GM12878 (cell line): ENCODE results near the gene DRP2. TPM values are rescaled to one million over a fixed set of nuclear protein-coding genes. Genes with fewer than 3 reads are reported as not detected.

Experiments
- ATAC-seq: fragments of 200-7000 bp; cut with Tn5 transposase; 3 replicates; pipeline ENCODE4 v1.9.1; 2020; ENCODE audit warnings: mild to moderate bottlenecking, moderate library complexity
- BruUV-seq: library from RNA; stranded (reverse); fragments of 400-500 nt; replicated peaks from 2 replicates; lab custom pipeline; 2021; lab: Mats Ljungman, UMichigan
- CTCF ChIA-PET: fragments of 300-600 bp; sonication (Branson Sonifier 250); formaldehyde crosslinking; extraction: SDS; loops from one replicate; lab custom pipeline; 2021; ENCODE audit warnings: inconsistent platforms; lab: Yijun Ruan, JAX
- POLR2A ChIA-PET: fragments of 350-600 bp; formaldehyde crosslinking; extraction: SDS; loops from one replicate; lab custom pipeline; 2021; ENCODE audit warnings: inconsistent platforms; lab: Charles Lee
- RAD21 ChIA-PET: fragments of 300-600 bp; sonication (Branson Sonifier 250); formaldehyde crosslinking; loops from one replicate; lab custom pipeline; 2023; ENCODE audit warnings: antibody characterized with exemption; ENCODE audit not compliant: unreplicated experiment; lab: Charles Lee
- SMC1A ChIA-PET: fragments of 300-600 bp; sonication (Branson Sonifier 250); formaldehyde crosslinking; loops from one replicate; lab custom pipeline; 2023; ENCODE audit not compliant: unreplicated experiment, uncharacterized antibody; lab: Charles Lee
- DNase-seq: peaks from one replicate; pipeline ENCODE4 v3.0.0-alpha.2; 2011; ENCODE audit warnings: low read depth, low spot score
- FAIRE-seq: peaks from 3 replicates; lab custom pipeline; 2011; peaks lifted over from hg19 to GRCh38; lab: Jason Lieb, UNC
- H2AFZ ChIP-seq: 2 replicates; pipeline ENCODE4 v1.6.0; 2011; ENCODE audit warnings: low read depth, low read length, control low read depth; ENCODE audit not compliant: control insufficient read depth
- H3K27ac ChIP-seq: 2 replicates; pipeline ENCODE4 v1.5.1; 2011; ENCODE audit warnings: control low read depth; ENCODE audit not compliant: control insufficient read depth, insufficient read depth
- H3K27me3 ChIP-seq, 2 experiments: replicated peaks in 1 of 2; 2 replicates each; pipeline versions ENCODE4 v1.6.0 to v1.6.1; 2011; ENCODE audit warnings: low read length in 1 of 2; ENCODE audit not compliant: control insufficient read depth in 2 of 2, insufficient read depth in 2 of 2
- H3K36me3 ChIP-seq, 2 experiments: 2 replicates each; pipeline ENCODE4 v1.5.1; 2011; ENCODE audit warnings: low read length in 1 of 2; ENCODE audit not compliant: control insufficient read depth in 2 of 2, insufficient read depth in 2 of 2
- H3K4me1 ChIP-seq: 2 replicates; pipeline ENCODE4 v1.6.1; 2011; ENCODE audit warnings: mild to moderate bottlenecking, low read length, moderate library complexity, mixed read lengths; ENCODE audit not compliant: control insufficient read depth, insufficient read depth
- H3K4me2 ChIP-seq: 2 replicates; pipeline ENCODE4 v1.6.0; 2011; ENCODE audit warnings: control low read depth; ENCODE audit not compliant: control insufficient read depth, insufficient read depth
- H3K4me3 ChIP-seq: fragments of 200-600 bp; sonication (generic); 2 replicates; pipeline ENCODE4 v1.5.1; 2016
- H3K79me2 ChIP-seq: 2 replicates; pipeline ENCODE4 v1.6.0; 2011; ENCODE audit warnings: low read length; ENCODE audit not compliant: control insufficient read depth, insufficient read depth
- H3K9ac ChIP-seq: 2 replicates; pipeline ENCODE4 v1.8.0; 2011; ENCODE audit warnings: low read length, control low read depth, mixed read lengths; ENCODE audit not compliant: control insufficient read depth, insufficient read depth
- H3K9me3 ChIP-seq: replicated peaks from 3 replicates; pipeline ENCODE4 v1.5.1; 2011; ENCODE audit warnings: mild to moderate bottlenecking, low read length; ENCODE audit not compliant: control insufficient read depth, insufficient read depth
- H4K20me1 ChIP-seq: 2 replicates; pipeline ENCODE4 v1.6.0; 2011; ENCODE audit not compliant: control insufficient read depth, insufficient read depth
- BACH1 ChIP-seq: fragments of 450-650 bp; IDR thresholded peaks from 2 replicates; pipeline ENCODE4 v1.6.1; 2017; ENCODE audit warnings: mild to moderate bottlenecking, borderline replicate concordance
- BCL11A ChIP-seq: IDR thresholded peaks from 2 replicates; pipeline ENCODE4 v1.6.1; 2011; ENCODE audit warnings: low read depth, low read length
- BRCA1 ChIP-seq: IDR thresholded peaks from 2 replicates; pipeline ENCODE4 v1.6.1; 2011; ENCODE audit warnings: low read depth, low read length, improper control_type of control experiment
- CREB1 ChIP-seq: IDR thresholded peaks from 2 replicates; pipeline ENCODE4 v1.6.1; 2012; ENCODE audit warnings: low read depth, mild to moderate bottlenecking, inconsistent platforms
- ESRRA ChIP-seq: IDR thresholded peaks from 2 replicates; pipeline ENCODE4 v1.6.1; 2012; ENCODE audit warnings: mild to moderate bottlenecking, low read length, improper control_type of control experiment
- POLR2A ChIP-seq: IDR thresholded peaks from 2 replicates; pipeline ENCODE4 v1.6.1; 2011; ENCODE audit warnings: low read depth, mild to moderate bottlenecking, low read length
- RELA ChIP-seq: fragments of 450-650 bp; IDR thresholded peaks from 2 replicates; pipeline ENCODE4 v1.8.0; 2014; ENCODE audit warnings: borderline replicate concordance; ENCODE audit not compliant: partially characterized antibody
- SREBF2 ChIP-seq: IDR thresholded peaks from 2 replicates; pipeline ENCODE4 v1.6.1; 2012; ENCODE audit warnings: mild to moderate bottlenecking, low read length
- SRF ChIP-seq, 2 experiments: IDR thresholded peaks; 2 replicates each; pipeline ENCODE4 v1.6.1; 2011; ENCODE audit warnings: low read depth in 2 of 2, low read length in 2 of 2, mild to moderate bottlenecking in 1 of 2, moderate library complexity in 1 of 2
- STAT1 ChIP-seq: fragments of 450-650 bp; conservative IDR thresholded peaks from 2 replicates; pipeline ENCODE4 v1.6.1; 2014; ENCODE audit warnings: antibody characterized with exemption, mild to moderate bottlenecking
- SUPT20H ChIP-seq: IDR thresholded peaks from 2 replicates; pipeline ENCODE4 v1.6.1; 2011; ENCODE audit warnings: low read depth, mild to moderate bottlenecking, low read length, moderate library complexity, borderline replicate concordance; ENCODE audit not compliant: control insufficient read depth
- ZNF384 ChIP-seq: IDR thresholded peaks from 2 replicates; pipeline ENCODE4 v1.6.1; 2012; ENCODE audit warnings: low read depth, mild to moderate bottlenecking, low read length, improper control_type of control experiment, borderline replicate concordance
- WGBS: methylation state at CpG from one replicate; pipeline ENCODE4 v1.1.6; 2016; ENCODE audit warnings: low lambda C conversion rate; ENCODE audit not compliant: insufficient replicate concordance, insufficient coverage; ENCODE audit errors: missing lambda C conversion rate; 5-methylcytosine and 5-hydroxymethylcytosine counted together
- in situ Hi-C: fragments of 300-500 bp; cut with MboI; formaldehyde crosslinking; loops from 9 replicates; pipeline ENCODE4 v1.14.3; 2018; ENCODE audit warnings: mixed read lengths
- intact Hi-C: fragments of 100-400 bp; cut with micrococcal nuclease; formaldehyde crosslinking; loops from one replicate; pipeline ENCODE4 v1.14.2; 2022; ENCODE audit not compliant: unreplicated experiment
- polyA plus RNA-seq, 11 experiments: library from polyadenylated mRNA; depleted of rRNA in 4 of 11; unstranded in 6 of 11; stranded (reverse) in 5 of 11; fragments of >200 nt; fragmentation: Nextera tagmentation in 4 of 11; fragmentation: Illumina TruSeq in 1 of 11; extraction: Ambion mirVana in 4 of 11; extraction: Trizol in 1 of 11; gene quantifications; 1 replicate in 1 of 11; 2 replicates in 10 of 11; pipeline versions ENCODE4 v1.2.1 to v1.2.3, GENCODE V29; 2011 to 2016; ENCODE audit warnings: inconsistent platforms in 2 of 11, missing spikeins in 2 of 11, low read depth in 1 of 11
- total RNA-seq, 4 experiments: library from RNA; depleted of rRNA in 3 of 4; stranded (reverse); fragments of >200 nt in 3 of 4; fragmentation: Illumina TruSeq in 1 of 4; extraction: Trizol in 1 of 4; gene quantifications; 2 replicates each; pipeline versions ENCODE4 v1.2.1 to v1.2.3, GENCODE V29; 2013 to 2021

The DRP2 gene
- total and polyA plus RNA-seq, 10 of the 15 experiments (the other 5 are each of a cell fraction or from before 2014, with no cell fraction given), result 0.02 to 0.37 (median 0.15) TPM; not detected in 1

GRCh38 chrX:101237041-101237440 lies 17.5 kb downstream of the DRP2 start:
- no peak for ATAC-seq
- Histone ChIP-seq H3K36me3 (no peaks in the 10 kb centered on the region), H3K4me2 (no peak overlapping the region), H3K9me3 (no peaks in the 10 kb centered on the region), H3K4me1 (no peaks in the 10 kb centered on the region), H3K4me3 (no peak overlapping the region), H3K79me2 (no peaks in the 10 kb centered on the region), H4K20me1 (no peaks in the 10 kb centered on the region), H3K9ac (no peak overlapping the region), H2AFZ (no peak overlapping the region), H3K27ac (no peak overlapping the region), H3K27me3 (no peaks in the 10 kb centered on the region)
- ChIA-PET RAD21 (no interaction called here), SMC1A (interaction anchor here (0.8 kb wide), 1 partner anchor 124 kb away, joined by 3 read pairs; no protein-coding TSS in a partner anchor), POLR2A (no interaction called here), CTCF (interaction anchor here (0.5 kb wide), 1 partner anchor 27 kb away, joined by 3 read pairs; no protein-coding TSS in a partner anchor)
- intact Hi-C loops (no loop called here), in situ Hi-C loops (no loop called here)
- no peak for FAIRE-seq
- DNase-seq, result no peak
- TF ChIP-seq SREBF2 (no peak), ESRRA (no peak), POLR2A (no peak), BCL11A (no peak), RELA (no peak)
- WGBS, result 19% methylated on average over 2 of the region's 2 CpGs
- BruUV-seq, result no TSS peak

DNA sequence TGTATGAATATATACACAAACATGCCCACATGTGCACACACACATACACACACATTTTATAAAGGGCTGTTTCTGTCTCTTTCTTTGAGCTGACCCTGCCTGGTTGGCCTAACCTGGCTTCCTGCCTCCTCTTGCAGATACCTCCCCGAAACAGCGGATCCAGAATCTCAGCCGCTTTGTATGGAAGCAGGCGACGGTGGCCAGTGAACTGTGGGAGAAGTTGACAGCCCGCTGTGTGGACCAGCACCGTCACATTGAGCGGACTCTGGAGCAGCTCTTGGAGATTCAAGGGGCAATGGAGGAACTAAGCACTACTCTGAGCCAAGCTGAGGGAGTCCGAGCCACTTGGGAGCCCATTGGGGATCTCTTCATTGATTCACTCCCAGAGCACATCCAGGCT lies 21.9 kb downstream of the DRP2 start:
- CTCF ChIA-PET, result interaction anchor here (0.7 kb wide), 1 partner anchor 221 kb away, joined by 3 read pairs; no protein-coding TSS in a partner anchor
- no peaks in the 10 kb centered on the region for H3K27me3 ChIP-seq
- no peak overlapping the region for H3K9ac ChIP-seq
- RAD21 ChIA-PET, result no interaction called here
- POLR2A ChIA-PET, result no interaction called here
- 54% methylated on average over 9 of the region's 9 CpGs for WGBS
- ATAC-seq (no peak), DNase-seq (no peak), FAIRE-seq (no peak)
- H3K79me2 ChIP-seq, result no peaks in the 10 kb centered on the region
- no peak overlapping the region for H3K27ac ChIP-seq
- H4K20me1 ChIP-seq, result no peaks in the 10 kb centered on the region
- intact Hi-C loops (no loop called here), in situ Hi-C loops (no loop called here)
- H3K36me3 ChIP-seq, result no peaks in the 10 kb centered on the region
- SMC1A ChIA-PET, result no interaction called here
- H2AFZ ChIP-seq, result no peak overlapping the region
- no peak overlapping the region for H3K4me2 ChIP-seq
- no peak for TF ChIP-seq SRF (IDR thresholded peaks at IDR 0.05; ENCODE audit: low read depth in 2 of 2, low read length in 2 of 2)
- TF ChIP-seq STAT1, result no peak
- no peak for TF ChIP-seq CREB1
- TF ChIP-seq BRCA1, result no peak
- TF ChIP-seq ZNF384, result no peak
- no peak for TF ChIP-seq SUPT20H
- TF ChIP-seq BACH1, result no peak
- H3K9me3 ChIP-seq, result no peaks in the 10 kb centered on the region
- no peak overlapping the region for H3K4me3 ChIP-seq
- BruUV-seq, result no TSS peak
- H3K4me1 ChIP-seq, result no peaks in the 10 kb centered on the region
